AG09309 (cell line): ENCODE measurements around the gene PCBP2.
A peak's percentile ranks its signal among the peaks of the same experiment; 100 is the strongest.

Source experiments
- DNase-seq: peaks from one replicate; pipeline ENCODE4 v3.0.0-alpha.2; 2010; ENCODE audit warnings: low read depth
- H3K4me3 ChIP-seq: 2 replicates; pipeline ENCODE4 v1.5.1; 2011; ENCODE audit warnings: mild to moderate bottlenecking, low read depth, low read length, moderate library complexity; ENCODE audit not compliant: control insufficient read depth
- TF ChIP-seq, protein P1 (sequence below): IDR thresholded peaks from 2 replicates; pipeline ENCODE4 v1.5.1; 2011; ENCODE audit warnings: mild to moderate bottlenecking, low read depth, low read length, inconsistent platforms; ENCODE audit not compliant: insufficient read depth, control insufficient read depth; ENCODE audit errors: missing control alignments

PCBP2 gene

DNA sequence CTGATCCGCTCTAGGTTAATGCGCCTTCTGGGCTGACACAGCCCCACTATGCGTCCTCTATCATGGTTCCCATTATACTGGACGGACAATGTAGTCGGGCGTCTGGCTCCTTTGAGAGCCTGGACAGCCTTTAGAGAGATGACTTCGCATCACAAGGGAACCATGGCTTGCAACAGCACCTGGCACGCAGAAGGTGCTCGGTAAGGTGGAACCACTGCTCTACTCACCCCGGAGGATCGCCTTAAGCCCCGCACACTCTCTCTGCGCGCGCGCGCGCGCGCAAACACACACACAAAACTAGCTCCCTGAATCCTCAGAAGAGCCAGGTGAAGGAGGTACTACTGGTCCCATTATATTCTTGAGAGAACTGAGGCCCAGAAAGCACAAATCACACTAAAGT lies 40.3 kb downstream of the PCBP2 start:
- H3K4me3 ChIP-seq: peak overlapping the region; percentile 57
- TF ChIP-seq, protein P1, sequence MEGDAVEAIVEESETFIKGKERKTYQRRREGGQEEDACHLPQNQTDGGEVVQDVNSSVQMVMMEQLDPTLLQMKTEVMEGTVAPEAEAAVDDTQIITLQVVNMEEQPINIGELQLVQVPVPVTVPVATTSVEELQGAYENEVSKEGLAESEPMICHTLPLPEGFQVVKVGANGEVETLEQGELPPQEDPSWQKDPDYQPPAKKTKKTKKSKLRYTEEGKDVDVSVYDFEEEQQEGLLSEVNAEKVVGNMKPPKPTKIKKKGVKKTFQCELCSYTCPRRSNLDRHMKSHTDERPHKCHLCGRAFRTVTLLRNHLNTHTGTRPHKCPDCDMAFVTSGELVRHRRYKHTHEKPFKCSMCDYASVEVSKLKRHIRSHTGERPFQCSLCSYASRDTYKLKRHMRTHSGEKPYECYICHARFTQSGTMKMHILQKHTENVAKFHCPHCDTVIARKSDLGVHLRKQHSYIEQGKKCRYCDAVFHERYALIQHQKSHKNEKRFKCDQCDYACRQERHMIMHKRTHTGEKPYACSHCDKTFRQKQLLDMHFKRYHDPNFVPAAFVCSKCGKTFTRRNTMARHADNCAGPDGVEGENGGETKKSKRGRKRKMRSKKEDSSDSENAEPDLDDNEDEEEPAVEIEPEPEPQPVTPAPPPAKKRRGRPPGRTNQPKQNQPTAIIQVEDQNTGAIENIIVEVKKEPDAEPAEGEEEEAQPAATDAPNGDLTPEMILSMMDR: no peak
- no peak for DNase-seq

DNA sequence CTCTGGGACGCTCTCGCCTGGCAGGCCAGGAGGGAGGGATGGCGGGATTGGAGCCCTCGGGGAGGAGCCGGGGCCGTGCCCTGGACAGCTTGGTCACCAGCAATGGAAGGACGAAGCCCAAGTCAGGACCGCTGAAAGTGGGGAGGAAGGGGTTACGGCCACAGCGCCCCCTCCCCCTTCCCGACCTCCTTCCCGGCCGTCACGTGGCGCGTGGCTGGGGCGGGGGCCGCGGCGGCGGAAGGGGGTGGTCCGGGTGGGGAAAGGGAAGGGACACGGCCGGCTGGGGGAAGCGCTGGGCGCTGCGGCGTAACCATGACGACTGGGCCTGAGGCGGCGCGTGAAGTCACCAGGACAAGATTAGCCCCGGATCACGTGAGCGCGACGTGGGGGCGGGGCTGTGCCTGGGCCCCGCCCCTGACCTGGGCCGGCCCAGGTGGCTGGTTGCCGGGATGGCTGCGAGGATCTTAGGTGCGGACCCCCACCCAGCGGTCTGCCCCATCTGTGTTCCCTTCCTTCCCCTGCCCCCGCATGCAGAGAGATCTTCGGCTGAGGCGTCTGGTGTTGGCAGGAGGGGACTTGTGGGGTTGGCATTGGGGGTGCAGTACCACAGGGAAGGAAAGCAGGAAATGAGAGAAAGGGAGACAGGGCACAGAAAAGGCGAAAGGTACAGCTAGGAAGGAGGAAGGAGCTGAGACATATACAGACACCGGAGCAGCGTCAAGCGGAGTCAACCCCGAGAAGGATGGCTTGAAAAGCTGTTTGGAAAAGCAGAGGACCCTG lies 41.1 kb downstream of the PCBP2 start:
- DNase-seq: no peak
- TF ChIP-seq, protein P1: peak; percentile 2
- peak overlapping the region; percentile 57 for H3K4me3 ChIP-seq

DNA sequence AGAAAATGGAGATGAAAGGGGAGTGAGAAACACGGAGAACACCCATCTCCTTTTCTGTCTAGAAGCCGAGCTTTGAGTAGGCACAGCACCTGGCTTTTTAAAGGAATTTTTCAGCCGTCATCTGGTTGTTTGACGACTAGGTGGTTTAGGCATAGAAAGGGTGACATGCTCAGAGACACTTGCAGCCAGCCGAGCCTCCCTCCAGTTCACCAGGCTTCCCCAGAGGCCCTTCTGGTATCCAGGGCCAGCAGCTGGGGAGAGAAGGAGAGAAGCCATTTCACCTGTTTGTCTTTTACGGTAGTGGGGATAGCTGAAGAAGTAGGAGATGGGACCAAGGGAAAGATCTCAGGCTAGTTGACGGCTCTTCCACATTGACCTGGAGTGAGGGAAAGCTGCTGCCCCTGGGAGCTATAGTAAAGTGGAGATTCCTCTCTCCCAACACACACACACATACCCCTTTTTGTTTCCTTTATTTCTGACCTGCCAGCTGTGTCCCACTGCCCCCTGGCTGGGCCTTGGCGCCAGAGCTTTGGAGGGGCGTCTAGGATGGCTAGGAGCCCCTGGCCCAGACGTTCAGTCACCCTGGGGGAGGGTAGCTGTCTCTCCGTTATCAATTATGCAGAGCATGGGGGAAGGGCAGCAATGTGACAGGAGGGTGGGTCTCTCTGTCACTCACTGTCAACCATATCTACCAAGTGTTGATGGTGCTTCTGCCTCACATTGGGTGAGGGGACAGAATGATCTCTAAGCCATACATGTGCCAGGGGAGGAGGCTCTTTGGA lies 41.9 kb downstream of the PCBP2 start:
- no peak overlapping the region; the same call in 1 of the 2 replicates for H3K4me3 ChIP-seq
- DNase-seq: no peak
- TF ChIP-seq, protein P1: no peak

DNA sequence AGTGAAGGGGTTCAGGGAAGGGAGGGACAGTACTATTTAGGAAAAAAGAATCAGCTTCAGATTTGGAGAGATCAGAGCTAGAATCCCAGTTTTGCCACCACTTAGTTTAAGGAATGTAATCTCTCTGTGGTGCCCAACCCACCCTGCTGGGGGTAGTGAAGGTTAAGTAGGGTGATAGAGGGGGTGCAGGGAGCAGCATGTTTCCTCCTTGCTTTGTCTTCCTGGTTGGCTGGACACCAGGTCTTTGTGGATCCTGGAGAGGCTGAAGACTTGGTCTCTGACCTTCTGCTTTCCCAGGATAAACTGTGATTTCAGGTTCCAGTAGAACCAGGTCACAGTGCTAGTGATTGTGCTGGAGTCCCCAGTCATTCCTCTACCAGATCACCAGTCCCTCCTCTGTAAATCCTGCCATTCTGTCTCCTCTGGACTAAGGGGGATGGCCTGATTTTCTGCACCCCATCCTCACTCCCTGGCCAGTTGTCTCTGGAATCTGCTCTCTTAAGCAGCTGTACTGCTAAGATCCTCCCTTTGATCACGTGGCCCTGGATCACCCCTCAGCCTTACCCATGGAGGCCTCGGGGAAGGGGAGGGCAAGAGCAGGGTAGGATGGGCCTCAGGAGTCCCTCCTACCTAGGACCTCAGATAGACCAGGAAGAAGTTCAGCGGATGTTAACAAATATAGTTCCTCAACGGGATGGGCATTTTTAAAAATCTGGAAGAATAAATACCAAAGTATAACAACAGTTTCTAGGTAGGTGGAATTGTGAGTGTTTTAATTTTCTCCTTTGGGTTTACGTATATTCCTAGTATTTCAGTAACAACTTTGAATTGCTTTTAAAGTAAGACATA lies 44.2 kb downstream of the PCBP2 start:
- TF ChIP-seq, protein P1: no peak
- H3K4me3 ChIP-seq: no peak overlapping the region
- no peak for DNase-seq

DNA sequence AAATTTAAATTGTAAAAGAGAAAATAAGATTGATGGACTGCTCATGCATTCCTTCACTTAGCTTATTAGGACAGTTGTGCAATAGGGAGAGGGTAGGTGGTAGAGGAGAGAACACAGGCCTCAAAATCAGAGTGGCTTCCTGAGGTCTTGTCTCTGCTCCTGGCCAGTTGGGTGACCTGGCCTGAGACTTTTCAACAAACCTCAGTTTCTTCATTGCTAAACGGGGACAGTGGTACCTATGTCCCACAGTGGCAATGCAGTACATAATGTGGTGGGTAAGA lies 44.8 kb downstream of the PCBP2 start:
- no peak for DNase-seq
- no peak overlapping the region for H3K4me3 ChIP-seq
- TF ChIP-seq, protein P1: no peak

DNA sequence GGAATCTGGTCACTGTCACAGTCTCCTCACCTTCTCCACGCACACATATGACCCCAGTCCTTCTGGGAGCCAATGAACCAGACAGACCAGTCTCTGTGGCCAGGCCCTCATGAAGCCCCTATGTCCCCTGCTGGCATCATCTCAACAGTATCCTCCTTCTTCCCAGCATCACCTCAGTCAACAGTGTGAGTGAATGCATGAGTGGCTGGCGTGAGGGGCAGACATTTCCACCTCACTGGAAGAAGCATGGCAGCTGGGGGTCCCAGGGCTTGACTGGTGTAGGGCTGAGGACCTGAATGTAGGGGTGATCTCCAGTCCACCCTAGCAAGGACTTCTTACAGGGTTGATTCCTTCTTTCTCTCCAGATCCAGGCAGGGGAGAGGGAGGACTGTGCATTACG lies 45.6 kb downstream of the PCBP2 start:
- H3K4me3 ChIP-seq: no peak overlapping the region
- no peak for DNase-seq
- TF ChIP-seq, protein P1: no peak
